GM06990 (cell line): ENCODE results near the gene KCNJ2.

Source experiments
- DNase-seq: peaks from one replicate; pipeline ENCODE4 v3.0.0-alpha.2; 2011; ENCODE audit not compliant: insufficient read length; ENCODE audit errors: extremely low read depth
- H3K27me3 ChIP-seq: replicated peaks from 2 replicates; pipeline ENCODE4 v1.6.0; 2011; ENCODE audit warnings: low read length; ENCODE audit not compliant: control insufficient read depth, insufficient read depth
- H3K36me3 ChIP-seq: 2 replicates; pipeline ENCODE4 v1.5.1; 2011; ENCODE audit warnings: low read length; ENCODE audit not compliant: control insufficient read depth, insufficient read depth
- H3K4me3 ChIP-seq: replicated peaks from 2 replicates; pipeline ENCODE4 v1.5.1; 2011; ENCODE audit warnings: low read depth, mild to moderate bottlenecking, control low read depth, low read length
- TF ChIP-seq, protein P1 (sequence below): IDR thresholded peaks from 2 replicates; pipeline ENCODE4 v1.5.1; 2011; ENCODE audit warnings: low read length, control low read depth, mild to moderate bottlenecking, inconsistent platforms; ENCODE audit not compliant: insufficient read depth, poor library complexity, severe bottlenecking

KCNJ2 gene

DNA sequence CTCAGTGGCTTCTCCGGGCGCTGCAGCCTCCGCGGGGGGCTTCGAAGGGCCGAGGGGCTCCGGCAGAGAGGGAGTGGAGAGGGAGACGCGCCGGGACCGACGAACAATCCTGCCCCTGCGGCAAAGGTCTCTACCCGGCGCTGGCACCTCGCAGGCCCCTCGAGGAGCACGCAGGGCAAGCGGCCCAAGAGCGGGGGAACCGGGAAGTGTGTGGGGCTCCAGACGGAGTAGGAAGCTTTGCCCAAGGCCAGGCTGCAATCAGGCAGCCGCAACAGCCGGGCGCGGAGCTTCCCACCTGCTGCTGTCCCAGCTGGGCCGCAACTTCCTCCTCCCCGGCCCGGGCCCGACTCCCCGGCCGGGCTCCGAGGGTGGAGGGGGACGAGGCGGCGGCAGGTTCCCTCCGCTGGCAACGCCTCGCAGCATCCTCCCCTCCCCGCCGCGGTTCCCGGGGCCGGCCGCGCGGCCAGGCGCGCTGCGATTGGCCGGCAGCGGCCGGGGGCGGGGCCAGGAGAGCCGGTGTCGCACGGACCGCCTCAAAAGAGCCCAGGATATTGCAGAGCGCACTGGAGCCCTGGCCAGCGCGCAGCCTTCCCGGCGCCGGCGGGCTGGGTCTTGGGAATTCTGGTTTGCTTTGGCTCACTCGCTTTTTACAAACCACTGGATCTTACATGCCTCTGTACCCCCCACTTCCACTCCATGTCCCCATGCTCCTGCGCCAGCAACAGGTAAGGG, at the start of gene KCNJ2:
TSS of gene KCNJ2 (plus strand) at position 556 of the 732 bp plus-strand sequence. CDS start 5,508 bp downstream, outside the sequence.
- peak; percentile 90 for DNase-seq
- Histone ChIP-seq H3K36me3 (no peaks in the 10 kb centered on the region), H3K4me3 (peak within 1 kb of the TSS; percentile 43), H3K27me3 (no peaks in the 10 kb centered on the region; the same call in 1 of the 2 replicates)
- TF ChIP-seq, protein P1, sequence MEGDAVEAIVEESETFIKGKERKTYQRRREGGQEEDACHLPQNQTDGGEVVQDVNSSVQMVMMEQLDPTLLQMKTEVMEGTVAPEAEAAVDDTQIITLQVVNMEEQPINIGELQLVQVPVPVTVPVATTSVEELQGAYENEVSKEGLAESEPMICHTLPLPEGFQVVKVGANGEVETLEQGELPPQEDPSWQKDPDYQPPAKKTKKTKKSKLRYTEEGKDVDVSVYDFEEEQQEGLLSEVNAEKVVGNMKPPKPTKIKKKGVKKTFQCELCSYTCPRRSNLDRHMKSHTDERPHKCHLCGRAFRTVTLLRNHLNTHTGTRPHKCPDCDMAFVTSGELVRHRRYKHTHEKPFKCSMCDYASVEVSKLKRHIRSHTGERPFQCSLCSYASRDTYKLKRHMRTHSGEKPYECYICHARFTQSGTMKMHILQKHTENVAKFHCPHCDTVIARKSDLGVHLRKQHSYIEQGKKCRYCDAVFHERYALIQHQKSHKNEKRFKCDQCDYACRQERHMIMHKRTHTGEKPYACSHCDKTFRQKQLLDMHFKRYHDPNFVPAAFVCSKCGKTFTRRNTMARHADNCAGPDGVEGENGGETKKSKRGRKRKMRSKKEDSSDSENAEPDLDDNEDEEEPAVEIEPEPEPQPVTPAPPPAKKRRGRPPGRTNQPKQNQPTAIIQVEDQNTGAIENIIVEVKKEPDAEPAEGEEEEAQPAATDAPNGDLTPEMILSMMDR: no peak

DNA sequence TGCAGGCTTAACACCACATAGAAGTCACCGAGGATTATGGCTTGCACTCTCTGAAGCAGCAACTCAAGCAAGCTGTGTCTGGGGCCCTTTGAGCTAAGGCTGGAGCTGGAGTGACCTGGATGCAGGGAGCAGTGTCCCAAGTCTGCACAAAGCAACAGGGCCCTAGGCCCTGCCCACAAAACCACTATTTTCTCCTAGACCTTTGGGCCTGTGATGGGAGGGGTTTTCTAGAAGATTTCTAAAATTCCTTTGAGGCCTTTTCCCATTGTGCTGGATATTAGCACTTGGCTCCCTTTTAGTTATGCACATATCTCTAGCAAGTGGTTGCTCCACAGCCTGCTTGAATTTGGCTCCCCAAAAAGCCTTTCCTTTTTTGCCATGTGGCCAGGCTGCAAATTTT, 49.8 kb upstream of the KCNJ2 start:
- no peak for DNase-seq
- TF ChIP-seq, protein P1: no peak
- Histone ChIP-seq H3K4me3 (no peak overlapping the region), H3K27me3 (no peaks in the 10 kb centered on the region), H3K36me3 (no peaks in the 10 kb centered on the region)

DNA sequence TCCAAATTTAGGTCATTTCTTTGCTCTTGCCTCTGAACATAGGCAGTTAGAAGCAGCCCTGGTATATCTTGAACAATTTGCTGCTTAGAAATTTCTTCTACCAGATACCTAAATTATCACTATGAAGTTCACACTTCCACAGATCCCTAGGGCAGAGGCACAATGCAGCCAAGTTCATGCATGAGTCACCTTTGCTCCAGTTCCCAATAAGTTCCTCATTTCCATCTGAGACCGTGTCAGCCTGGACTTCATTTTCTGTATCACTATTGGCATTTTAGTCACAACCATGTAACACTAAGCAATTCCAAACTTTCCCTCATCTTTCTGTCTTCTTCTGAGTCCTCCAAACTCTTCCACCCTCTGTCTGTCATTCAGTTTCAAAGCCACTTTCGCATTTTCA, 49.3 kb upstream of the KCNJ2 start:
- TF ChIP-seq, protein P1: no peak
- H3K4me3 ChIP-seq: no peak overlapping the region
- DNase-seq: no peak
- H3K36me3 ChIP-seq: no peaks in the 10 kb centered on the region
- no peaks in the 10 kb centered on the region for H3K27me3 ChIP-seq

DNA sequence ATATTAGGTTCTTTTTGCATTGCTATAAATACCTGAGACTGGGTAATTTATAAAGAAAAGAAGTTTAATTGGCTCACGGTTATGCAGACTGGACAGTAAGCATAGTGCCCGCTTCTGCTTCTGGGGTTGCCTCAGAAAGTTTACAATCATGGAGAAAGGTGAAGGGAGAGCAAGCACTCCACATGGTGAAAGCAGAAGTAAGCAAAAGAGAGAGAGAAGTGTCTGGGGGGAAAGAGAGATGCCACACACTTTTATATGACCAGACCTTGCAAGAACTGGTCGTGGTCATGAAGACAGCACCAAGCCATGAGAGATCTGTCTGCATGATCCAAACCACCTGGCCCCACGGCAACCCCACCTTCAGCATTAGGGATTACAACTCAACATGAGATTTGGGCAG, 48.9 kb upstream of the KCNJ2 start:
- TF ChIP-seq, protein P1: no peak
- Histone ChIP-seq H3K36me3 (no peaks in the 10 kb centered on the region), H3K4me3 (no peak overlapping the region), H3K27me3 (no peaks in the 10 kb centered on the region)
- DNase-seq: no peak

DNA sequence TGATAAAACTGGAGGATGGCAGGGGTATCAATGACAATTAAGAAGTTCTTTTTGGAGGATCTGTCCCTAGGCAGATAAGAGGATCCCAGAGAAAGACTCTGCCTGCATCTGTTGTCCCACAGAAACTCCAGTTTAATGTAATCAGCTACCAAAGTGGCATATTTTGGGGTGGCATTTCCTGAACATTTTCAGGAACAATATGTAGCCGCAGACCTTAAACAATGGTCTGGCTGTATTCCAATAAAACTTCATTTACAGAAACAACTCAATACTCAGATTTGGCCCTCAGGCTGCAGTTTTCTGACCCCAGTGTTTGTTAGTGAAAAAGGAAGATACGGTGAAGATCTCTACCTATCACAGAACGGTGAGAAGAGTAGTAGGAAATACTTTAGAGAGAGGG, 48.2 kb upstream of the KCNJ2 start:
- no peak for DNase-seq
- H3K4me3 ChIP-seq: no peak overlapping the region
- TF ChIP-seq, protein P1: no peak
- no peaks in the 10 kb centered on the region for H3K27me3 ChIP-seq
- H3K36me3 ChIP-seq: no peaks in the 10 kb centered on the region
